Hepatic stellate cell (primary cell): ENCODE results near the gene BLCAP.

Experiments
- DNase-seq: peaks from one replicate; pipeline ENCODE4 v3.0.0; 2011; ENCODE audit warnings: low spot score

Gene BLCAP

GRCh38 chr20:37529214-37529967, 1.7 kb upstream of the BLCAP start:
- DNase-seq = no peak

GRCh38 chr20:37528446-37529213, 954 bp upstream of the BLCAP start:
- DNase-seq = no peak

DNA sequence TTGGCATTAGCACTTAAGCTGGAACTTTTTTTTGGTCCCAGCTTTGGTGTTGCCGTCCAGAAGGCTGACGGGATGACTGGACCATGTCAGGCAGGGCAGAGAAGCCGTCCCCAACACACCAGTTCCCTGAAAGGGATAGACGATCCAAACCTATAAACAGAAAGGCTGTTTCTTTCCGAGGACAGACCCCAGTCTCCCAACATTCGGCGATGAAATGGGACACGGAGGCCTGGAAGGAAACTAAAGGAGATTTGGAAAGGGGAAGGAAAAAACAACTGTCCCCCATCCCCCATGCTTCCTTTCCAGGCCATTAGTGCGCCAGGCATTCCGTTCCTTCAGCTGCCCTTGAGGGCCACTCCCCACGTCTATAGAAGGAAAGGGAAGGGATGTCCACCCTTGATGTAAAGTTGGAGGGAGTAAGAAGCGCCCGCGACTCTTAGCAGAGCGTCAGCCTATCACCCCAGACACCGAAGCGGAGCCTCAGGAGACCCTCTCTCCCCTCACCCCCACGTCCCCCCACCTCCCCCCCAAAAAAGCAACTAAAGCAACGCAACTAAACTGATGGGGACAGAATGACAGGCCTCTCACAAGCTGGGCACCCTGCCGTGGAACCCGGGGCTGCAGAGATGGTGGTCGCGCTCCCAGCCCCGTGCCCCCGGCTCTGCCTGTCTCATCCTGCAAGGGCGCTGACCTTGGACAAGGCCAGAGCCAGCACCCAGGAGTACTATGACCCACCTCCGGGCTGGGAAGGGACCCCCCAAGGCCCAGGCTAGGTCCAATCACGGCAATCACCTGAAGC, 638 bp downstream of the BLCAP start:
- peak; percentile 64 for DNase-seq

GRCh38 chr20:37526238-37526838, 1.3 kb downstream of the BLCAP start:
- DNase-seq = peak; percentile 93

DNA sequence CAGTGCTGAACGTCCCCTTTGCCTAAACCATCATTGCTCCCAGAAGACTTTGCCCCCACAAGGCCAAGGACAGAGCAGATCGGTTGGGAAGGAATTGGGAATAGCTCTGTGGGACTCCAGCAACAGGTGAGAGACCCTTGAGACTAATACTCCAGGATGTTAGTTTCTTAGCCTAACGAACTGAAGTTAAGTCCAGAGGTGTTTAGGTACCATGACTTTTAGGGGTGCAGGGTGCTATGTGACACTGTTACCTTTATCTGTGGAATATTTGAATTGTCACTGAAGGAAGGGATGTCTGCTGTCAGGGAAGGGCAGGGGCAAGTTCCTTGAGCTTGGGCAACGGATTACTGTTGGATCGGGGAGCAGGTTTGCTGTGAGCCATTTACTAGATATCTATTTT, 1.9 kb downstream of the BLCAP start:
- no peak for DNase-seq

DNA sequence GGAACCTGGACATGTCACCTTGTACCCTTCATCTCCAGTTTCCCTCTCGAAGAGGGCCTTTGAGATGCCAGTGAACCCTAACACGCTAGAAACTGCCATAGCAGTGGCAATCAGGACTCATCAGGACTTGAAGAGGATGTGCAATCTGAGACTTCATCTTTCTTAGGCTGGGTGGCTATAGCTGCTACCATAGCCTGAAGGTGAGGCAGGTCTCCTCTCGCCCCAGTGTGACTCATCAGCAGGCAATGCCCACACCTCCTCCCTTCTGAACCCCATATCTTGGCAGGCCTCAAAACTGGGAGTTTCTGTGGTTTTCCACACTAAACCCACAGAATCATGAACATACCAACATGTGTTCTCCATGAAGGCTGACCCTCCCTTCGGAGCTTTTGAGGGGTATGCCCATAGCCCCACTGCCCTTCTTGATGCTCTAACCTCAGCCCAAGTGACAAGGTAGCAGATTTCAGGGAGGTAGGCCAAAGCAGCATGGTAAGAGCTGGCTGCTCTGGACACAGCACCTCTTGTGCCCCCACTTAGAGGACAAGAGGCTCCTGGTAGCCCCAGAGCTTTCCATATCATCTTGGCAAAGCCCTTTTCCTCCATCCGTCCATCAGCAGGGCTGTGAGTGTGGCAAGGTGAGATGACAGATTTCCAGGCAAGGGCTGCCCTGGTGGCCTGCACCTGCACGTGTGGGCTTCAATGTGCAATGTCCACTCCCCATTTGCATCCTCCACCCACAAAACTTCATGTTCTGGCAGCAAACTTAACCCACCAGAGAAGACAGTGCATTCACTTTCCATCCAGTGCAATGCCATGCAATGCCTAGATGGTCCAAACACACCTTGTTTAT, 2.6 kb downstream of the BLCAP start:
- DNase-seq = no peak

DNA sequence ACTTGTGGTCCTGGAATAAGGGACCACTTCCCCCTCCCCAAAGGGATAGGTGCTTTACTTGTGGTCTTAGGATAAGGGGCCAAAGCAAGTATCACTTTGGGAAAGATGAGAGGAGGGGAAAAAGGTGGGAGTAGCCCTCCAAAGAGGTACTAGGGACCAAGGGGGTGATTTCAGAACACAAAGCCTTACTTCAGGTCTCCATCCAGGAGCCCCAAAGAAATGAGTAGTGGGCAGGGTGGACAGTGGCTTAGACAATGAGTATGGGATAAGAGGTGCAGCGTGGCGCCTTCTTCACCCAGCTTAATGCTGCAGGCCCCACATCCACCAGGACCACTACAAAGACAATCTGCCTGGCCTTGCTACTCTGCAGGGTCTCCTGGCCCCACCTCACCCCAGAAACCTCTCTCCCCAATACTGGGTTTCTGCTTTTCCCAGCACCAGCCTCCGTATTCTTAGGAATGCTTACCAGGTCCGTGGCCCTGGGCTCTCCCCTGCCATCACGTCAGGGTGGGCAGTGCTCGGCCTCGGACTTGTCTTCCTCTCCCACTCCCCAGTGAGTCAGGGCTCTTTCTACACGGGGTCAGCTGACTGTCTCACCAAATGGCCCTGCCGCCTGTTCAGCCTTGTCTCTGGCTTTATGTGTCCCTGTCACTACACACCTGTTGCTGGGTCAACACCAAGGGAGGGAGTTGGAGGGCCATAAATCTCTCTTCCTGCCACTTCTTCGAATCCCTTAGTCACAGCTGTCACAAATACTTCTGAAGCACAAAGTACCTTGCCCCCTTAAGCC, 3.6 kb downstream of the BLCAP start:
- no peak for DNase-seq

GRCh38 chr20:37523012-37523391, 4.7 kb downstream of the BLCAP start:
- no peak for DNase-seq

GRCh38 chr20:37522260-37523011, 5.2 kb downstream of the BLCAP start:
- DNase-seq = no peak

DNA sequence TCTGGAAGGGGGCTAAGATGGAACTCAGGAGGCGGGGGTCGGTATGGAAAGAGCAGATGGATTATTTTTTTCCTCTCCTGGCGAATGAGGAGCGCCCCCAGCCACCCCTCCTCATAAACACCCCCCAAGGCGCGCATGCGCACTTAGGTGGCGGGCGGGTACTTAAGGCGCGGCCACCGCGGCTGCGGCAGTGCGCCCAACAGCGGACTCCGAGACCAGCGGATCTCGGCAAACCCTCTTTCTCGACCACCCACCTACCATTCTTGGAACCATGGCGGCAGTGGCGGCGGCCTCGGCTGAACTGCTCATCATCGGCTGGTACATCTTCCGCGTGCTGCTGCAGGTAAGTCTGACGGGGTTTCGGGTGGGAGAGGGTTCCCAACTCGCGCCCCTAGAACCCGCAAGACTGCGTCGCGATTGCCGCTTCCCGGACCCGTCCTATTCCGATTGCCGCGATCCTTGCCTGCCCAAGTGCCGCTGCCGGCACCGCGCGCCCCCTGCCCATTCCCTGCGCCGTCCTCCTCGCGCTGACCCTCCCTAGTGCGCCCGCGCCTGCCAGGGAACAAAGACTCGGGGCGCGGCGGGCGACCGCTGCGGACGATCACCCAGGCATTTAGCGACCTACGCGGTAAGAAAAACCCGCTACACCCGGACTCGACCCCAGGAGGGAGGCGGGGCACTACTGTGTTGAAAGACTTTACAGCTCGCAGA, 6.5 kb downstream of the BLCAP start, which contains the start of gene NNAT:
Gene NNAT, plus strand, starts transcription at position 190 of the 711 bp plus-strand sequence. Its CDS starts 82 bp downstream, at position 272.
- no peak for DNase-seq

GRCh38 chr20:37520419-37520955, 7.2 kb downstream of the BLCAP start:
- DNase-seq = no peak

DNA sequence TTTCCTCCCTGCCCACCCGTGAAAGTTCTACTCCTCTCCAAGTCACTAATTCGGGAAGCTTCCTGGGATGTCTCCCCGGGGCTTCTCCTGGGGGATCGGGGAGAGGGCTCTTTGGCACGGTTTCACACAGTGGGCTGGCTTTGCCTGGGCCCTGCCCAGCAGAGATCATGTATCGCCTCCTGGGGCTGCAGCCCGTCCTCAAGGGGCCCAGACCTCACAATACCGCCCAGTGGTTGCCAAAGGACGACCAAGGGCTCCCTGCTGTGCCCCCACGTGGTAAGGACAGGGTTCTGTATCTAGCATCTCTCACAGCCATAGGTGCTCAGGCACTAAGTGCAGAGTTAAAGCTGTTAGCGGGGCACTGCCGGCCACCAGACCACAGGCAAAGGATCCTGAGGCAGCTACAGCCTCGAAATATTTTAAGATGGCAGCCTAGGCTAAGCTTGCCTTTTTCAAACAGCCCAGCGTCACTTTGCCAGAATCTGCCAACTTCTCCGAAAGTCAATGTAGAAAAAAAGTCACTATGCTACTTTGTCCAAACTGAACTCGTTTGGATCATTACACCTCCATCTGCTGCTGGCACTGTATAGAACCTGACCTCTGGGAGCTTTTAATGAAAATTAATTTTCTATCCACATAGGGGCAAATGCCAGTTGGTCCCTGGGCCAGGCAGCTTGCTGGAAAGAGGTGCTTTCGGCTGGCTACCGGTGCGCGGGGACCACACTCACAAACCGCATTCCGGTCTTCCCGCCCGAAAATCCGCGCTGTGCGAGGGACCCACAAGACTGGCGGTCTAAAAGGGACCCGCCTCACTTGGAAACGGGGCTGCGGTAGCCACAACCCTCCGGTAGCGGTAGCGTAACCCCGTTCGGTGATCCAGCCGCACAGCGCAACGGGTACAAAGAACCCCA, 7.9 kb downstream of the BLCAP start:
- no peak for DNase-seq

DNA sequence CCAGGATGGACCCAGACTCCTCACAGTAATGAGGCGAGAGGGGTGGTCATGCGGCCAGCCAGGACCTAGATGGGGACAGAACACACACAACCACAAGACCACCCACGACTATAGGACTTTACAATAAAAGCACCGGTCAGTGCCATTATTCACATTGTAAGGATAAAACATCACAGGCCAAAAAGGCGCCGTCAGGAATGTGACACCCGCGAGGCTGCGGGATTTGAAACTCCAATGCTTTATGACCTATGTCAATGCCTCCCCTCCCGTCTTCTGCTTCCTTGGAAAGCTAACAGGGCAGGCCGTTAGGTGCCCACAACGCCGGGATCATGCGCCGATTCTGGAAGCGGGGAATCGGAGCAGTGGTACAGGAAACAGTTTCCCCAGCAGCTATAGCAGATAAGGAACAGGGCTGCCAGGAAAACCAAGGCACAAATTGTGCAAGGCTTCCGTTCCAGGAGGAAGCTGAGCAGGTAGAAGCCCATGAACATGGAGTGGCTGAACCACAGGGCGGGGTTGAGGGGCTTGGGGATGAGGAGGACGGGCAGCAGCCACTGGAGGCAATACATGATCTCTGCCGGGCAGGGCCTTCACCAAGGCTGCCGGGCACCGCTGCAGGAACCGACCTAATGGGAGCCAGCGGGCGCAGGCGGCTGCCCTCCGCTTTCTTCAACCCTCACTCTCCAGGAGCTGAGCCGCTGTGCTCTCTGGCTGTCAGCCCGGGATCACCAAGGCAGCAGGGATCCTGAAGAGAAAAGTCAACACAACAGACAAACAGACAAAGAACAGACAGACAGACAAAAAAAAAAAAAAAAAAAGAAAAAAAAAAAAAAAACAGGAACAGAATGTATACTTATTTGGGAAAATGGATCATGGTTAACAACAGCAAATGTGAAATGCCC, 8.8 kb downstream of the BLCAP start:
- no peak for DNase-seq

GRCh38 chr20:37518059-37518458, 9.6 kb downstream of the BLCAP start:
- no peak for DNase-seq

DNA sequence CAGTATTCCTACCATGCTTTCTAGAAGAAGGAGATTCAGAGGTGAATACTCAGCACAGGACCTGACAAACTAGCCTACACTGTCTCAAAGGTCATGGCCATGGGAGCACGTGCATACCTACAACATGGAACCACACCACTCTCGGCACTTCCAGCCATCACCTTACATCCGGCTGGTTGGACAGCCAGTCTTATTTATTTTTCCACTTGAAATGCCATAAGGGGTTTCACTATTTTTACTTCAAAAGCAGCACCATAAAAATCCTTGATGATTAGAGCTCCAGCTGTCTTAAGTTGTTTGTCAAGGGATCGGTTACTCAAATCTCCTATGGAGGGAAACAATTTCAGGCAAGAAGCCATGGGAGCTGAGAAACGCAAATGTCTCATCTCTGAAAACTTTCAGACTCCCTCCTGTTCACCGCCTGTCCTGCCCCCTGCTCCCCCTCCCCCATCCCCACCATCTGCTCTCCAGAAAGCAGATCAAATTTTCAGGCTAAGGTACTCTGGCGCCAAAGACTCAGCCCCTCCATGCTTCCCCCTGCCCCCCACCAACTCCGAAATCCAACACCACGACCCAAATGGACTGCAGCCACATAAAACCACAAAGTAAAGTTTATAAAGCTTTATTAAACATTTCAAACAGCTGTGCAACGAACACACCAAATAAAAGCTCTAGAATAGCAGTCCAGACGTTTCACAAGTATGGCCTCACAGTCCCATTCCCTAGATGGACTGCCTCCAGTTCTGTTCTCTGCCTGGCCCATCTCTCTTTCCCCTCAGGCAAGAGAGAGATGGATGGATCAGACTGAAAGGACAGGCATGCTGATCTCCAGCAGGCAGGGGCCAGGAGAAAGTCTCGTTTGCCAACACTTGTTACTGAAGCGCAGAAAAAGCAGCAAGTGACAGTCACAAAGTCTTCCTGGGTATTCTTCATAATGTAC, 10.6 kb downstream of the BLCAP start:
- no peak for DNase-seq
